Measurements from ENCODE around the gene NRDC. TPM values are rescaled to one million over a fixed set of nuclear protein-coding genes. Genes with fewer than 3 reads are reported as not detected.

The NRDC gene
- total and polyA plus RNA-seq, 2 of the 8 experiments (the other 6 are each of a cell fraction or from before 2014, with no cell fraction given) = 70.2 to 182 TPM

GRCh38 chr1:51750729-51751128 lies 127.8 kb downstream of the NRDC start:
- ChIA-PET CTCF (ENCODE audit: partially characterized antibody) (interaction anchor here (0.7 to 2.5 kb wide), 4 partner anchors 10 to 405 kb away, joined by 3 to 12 read pairs (median 6); no protein-coding TSS in a partner anchor), POLR2A (ENCODE audit: partially characterized antibody) (no interaction called here)
- no peaks in the 10 kb centered on the region for H3K79me1 ChIP-seq (ENCODE audit: low read depth, low read length)
- H3K36me3 ChIP-seq (ENCODE audit: control insufficient read depth in 2 of 4, insufficient read depth in 4 of 4, low read length in 3 of 4) = peaks cover 0 to 8% (median 3%) of the 10 kb centered on the region in 4 experiments; a peak in 3 of 8 replicates
- H3K14ac ChIP-seq (ENCODE audit: insufficient read length) = no peak overlapping the region
- no peak overlapping the region for H3K18ac ChIP-seq (ENCODE audit: extremely low read depth, low read length)
- no peaks in the 10 kb centered on the region for H3K9me3 ChIP-seq (ENCODE audit: insufficient read depth in 2 of 2, low read depth in 1 of 2, low read length in 1 of 2)
- no peak overlapping the region for H2BK20ac ChIP-seq (ENCODE audit: low read length)
- no peak overlapping the region for H3K9ac ChIP-seq (replicated peaks in 1 of 4; ENCODE audit: extremely low read depth in 1 of 4, low read depth in 3 of 4, low read length in 3 of 4)
- H4K8ac ChIP-seq (ENCODE audit: extremely low read depth, insufficient read depth, low read length) = no peak overlapping the region
- no peak overlapping the region for H4K91ac ChIP-seq (replicated peaks; ENCODE audit: insufficient read length, low read length)
- WGBS, 2 experiments (ENCODE audit: extremely low coverage in 1 of 2, insufficient coverage in 1 of 2, insufficient read length in 1 of 2, insufficient replicate concordance in 2 of 2, low coverage in 1 of 2, low lambda C conversion rate in 2 of 2, missing lambda C conversion rate in 1 of 2) = 93% methylated on average over 1 of the region's 1 CpG; no CpG with 5 or more reads in 1 of the 2 experiments
- H2BK12ac ChIP-seq (ENCODE audit: low read depth, low read length) = no peak overlapping the region
- no peak overlapping the region for H3K4me3 ChIP-seq (ENCODE audit: extremely low read depth in 1 of 4, insufficient read depth in 2 of 4, low read depth in 3 of 4, low read length in 4 of 4)
- no peak overlapping the region for H2BK120ac ChIP-seq (replicated peaks; ENCODE audit: low read depth, low read length)
- H2BK5ac ChIP-seq (ENCODE audit: low read depth, low read length) = no peak overlapping the region
- H3K4me2 ChIP-seq (ENCODE audit: insufficient read depth in 1 of 2, low read depth in 2 of 2, low read length in 2 of 2) = no peak overlapping the region
- no peaks in the 10 kb centered on the region for H4K20me1 ChIP-seq (replicated peaks in 1 of 2; ENCODE audit: control insufficient read depth in 1 of 2, insufficient read depth in 2 of 2, low read length in 2 of 2)
- H2BK15ac ChIP-seq (ENCODE audit: low read length) = no peak overlapping the region
- H3K23me2 ChIP-seq (ENCODE audit: low read depth, low read length) = no peaks in the 10 kb centered on the region
- H3K23ac ChIP-seq (ENCODE audit: insufficient read length) = no peak overlapping the region
- no peaks in the 10 kb centered on the region for H3K27me3 ChIP-seq (replicated peaks in 1 of 4; ENCODE audit: control insufficient read depth in 3 of 4, extremely low read depth in 1 of 4, insufficient read depth in 3 of 4, low read length in 3 of 4)
- H3K56ac ChIP-seq (replicated peaks; ENCODE audit: insufficient read length, low read depth, low read length) = no peak overlapping the region
- H3K79me2 ChIP-seq (ENCODE audit: control insufficient read depth in 1 of 2, insufficient read depth in 2 of 2, low read length in 2 of 2) = no peaks in the 10 kb centered on the region
- no peak overlapping the region for H4K5ac ChIP-seq (ENCODE audit: insufficient read length, low read depth, low read length)
- no peaks in the 10 kb centered on the region for H3K4me1 ChIP-seq (replicated peaks in 1 of 4; ENCODE audit: control insufficient read depth in 3 of 4, insufficient read depth in 4 of 4, low read length in 3 of 4)
- H3K4ac ChIP-seq (replicated peaks; ENCODE audit: insufficient read length, low read depth, low read length) = no peak overlapping the region
- no peak overlapping the region for H2AFZ ChIP-seq (ENCODE audit: low read length)
- no peak overlapping the region for H2AK5ac ChIP-seq (ENCODE audit: low read depth, low read length)
- H3K27ac ChIP-seq (ENCODE audit: low read depth, low read length) = no peak overlapping the region
- DNase-seq (ENCODE audit: low read depth in 1 of 2, low spot score in 2 of 2) (no peak), FAIRE-seq (no peak)
- TF ChIP-seq SIRT6 (IDR thresholded peaks at IDR 0.05; ENCODE audit: low read length) (no peak), CBX5 (IDR thresholded peaks at IDR 0.05; ENCODE audit: low read depth, low read length) (no peak), BCL11A (IDR thresholded peaks at IDR 0.05; ENCODE audit: low read depth in 2 of 2, low read length in 2 of 2) (no peak), SIN3A (conservative IDR thresholded peaks at IDR 0.05 in 1 of 2, IDR thresholded peaks at IDR 0.05 in 1 of 2; ENCODE audit: low read depth in 1 of 2, low read length in 2 of 2) (no peak)

Measured in H1 (cell line).